ENCODE data around the gene ZNF287. TPM values are rescaled to one million over a fixed set of nuclear protein-coding genes. Genes with fewer than 3 reads are reported as not detected.
A peak's percentile ranks its signal among the peaks of the same experiment; 100 is the strongest.

Gene ZNF287
- not detected in 2 replicates for total RNA-seq (2011; cell fraction: chromatin; rRNA removed; ENCODE audit: low replicate concordance)
- total RNA-seq (2011; cell fraction: nucleolus; rRNA removed): 0.13 and 0.67 TPM in 2 replicates
- total RNA-seq (2011; cell fraction: nucleoplasm; rRNA removed): not detected in 2 replicates
- total RNA-seq (2014; rRNA removed) (0.04 and 0.27 TPM in 2 replicates), total RNA-seq (2014; rRNA removed; fragmentation: Illumina TruSeq; extraction: Trizol) (not detected in 2 replicates), total RNA-seq (2015; rRNA removed; fragmentation: Illumina TruSeq; extraction: Trizol) (0.14 TPM in 1 of 2 replicates, not detected in the other), total RNA-seq (2021) (0.18 and 0.22 TPM in 2 replicates), polyA plus RNA-seq (2011; rRNA removed) (0.21 TPM in 1 of 2 replicates, not detected in the other), polyA plus RNA-seq (2014; fragmentation: Illumina TruSeq; extraction: Trizol) (0.06 and 0.19 TPM in 2 replicates), polyA plus RNA-seq (2014; fragmentation: Nextera tagmentation; extraction: Ambion mirVana) (under 1 TPM in 1 of 2 experiments, not detected in 1; 0.18 TPM), polyA plus RNA-seq (2014; rRNA removed) (0.01 and 0.08 TPM in 2 replicates), polyA minus RNA-seq (2011; rRNA and poly(A)+ RNA removed) (0.18 TPM in 1 of 2 replicates, not detected in the other), Bru-seq, nascent RNA (percentile 23 among the genes with signal in this experiment), BruChase-seq, experiment 1, labeled RNA remaining after a 2-hour chase (percentile 6 among the genes with signal in this experiment), BruChase-seq, experiment 2, labeled RNA remaining after a 6-hour chase (not detected)
- polyA plus RNA-seq (2011; cell fraction: cytosol; rRNA removed): 0.03 TPM in 1 of 2 replicates, not detected in the other
- 0.17 TPM in 1 of 2 replicates, not detected in the other for polyA plus RNA-seq (2011; cell fraction: nucleus; rRNA removed)
- 0.12 and 0.26 TPM in 2 replicates for polyA plus RNA-seq (2012)
- polyA minus RNA-seq (2011; cell fraction: cytosol; rRNA and poly(A)+ RNA removed): not detected in 2 replicates
- polyA minus RNA-seq (2011; cell fraction: nucleus; rRNA and poly(A)+ RNA removed): 0.94 TPM in 1 of 2 replicates, not detected in the other
- long read RNA-seq, experiment 1, partial matches to known transcripts: 0 of 2 reads
- long read RNA-seq, experiment 1, other reads (novel, unspliced or antisense): 1 of 2 reads
- long read RNA-seq, experiment 2, partial matches to known transcripts: 1 of 1 reads
- long read RNA-seq, experiment 2, other reads (novel, unspliced or antisense): 0 of 1 reads
- long read RNA-seq, experiment 3: 0 reads

GRCh38 chr17:16568541-16569357 is at the start of gene ZNF287:
TSS of gene ZNF287 (minus strand) at chr17:16569204. CDS start at chr17:16567731, 1,473 bp downstream.
- ATAC-seq: peak; percentile 84
- Histone ChIP-seq H3K4me2 (ENCODE audit: insufficient read depth, low read length) (peak within 1 kb of the TSS; percentile 52), H3K9me3 (replicated peaks; ENCODE audit: control insufficient read depth, insufficient read depth, low read depth, low read length) (no peaks in the 10 kb centered on the region), H4K20me1 (replicated peaks; ENCODE audit: control insufficient read depth, insufficient read depth, low read length) (no peaks in the 10 kb centered on the region), H3K9me1 (ENCODE audit: control insufficient read depth, insufficient read depth, low read length) (no peaks in the 10 kb centered on the region), H3K4me3 (peak within 1 kb of the TSS; percentile 31), H3K9ac (ENCODE audit: insufficient read depth in 1 of 2, low read depth in 2 of 2, low read length in 2 of 2) (peak within 1 kb of the TSS in 1 of 2 experiments; percentile 71; a peak in 1 of 4 replicates), H3K79me2 (ENCODE audit: control insufficient read depth, insufficient read depth, low read length) (no peaks in the 10 kb centered on the region), H3K4me1 (replicated peaks in 1 of 2; ENCODE audit: control insufficient read depth in 2 of 2, insufficient read depth in 2 of 2, low read length in 2 of 2) (peaks cover 0 to 8% of the 10 kb centered on the region in 2 experiments; a peak in 2 of 5 replicates), H3K27ac (ENCODE audit: extremely low read depth, low read depth, low read length) (no peak within 1 kb of the TSS), H3K27me3 (ENCODE audit: control insufficient read depth in 2 of 2, insufficient read depth in 2 of 2, low read length in 2 of 2) (peaks cover 0 to 19% of the 10 kb centered on the region in 2 experiments; a peak in 3 of 5 replicates), H2AFZ (ENCODE audit: low read depth, low read length) (peak within 1 kb of the TSS; percentile 81), H3K36me3 (ENCODE audit: control insufficient read depth, insufficient read depth, low read length) (no peaks in the 10 kb centered on the region)
- 8% methylated on average over 48 of the region's 77 CpGs for WGBS (ENCODE audit: insufficient coverage, low coverage, missing lambda C conversion rate)
- CTCF ChIA-PET (ENCODE audit: low intra/inter-chr PET ratio): no interaction called here
- in situ Hi-C loops (cut with MboI) (no loop called here), intact Hi-C loops (cut with micrococcal nuclease) (no loop called here)
- BruUV-seq (replicated peaks): no TSS peak
- POLR2A ChIA-PET: interaction anchor here (0.9 kb wide), 1 partner anchor 12 kb away, joined by 3 read pairs; no protein-coding TSS in a partner anchor
- FAIRE-seq: no peak
- peak; percentile 66 to 85 (median 82) for DNase-seq (ENCODE audit: extremely low read depth in 1 of 4, low spot score in 3 of 4)
- TF ChIP-seq HMG20B (CRISPR knock-in tag; IDR thresholded peaks at IDR 0.05) (no peak), HMGN3 (IDR thresholded peaks at IDR 0.05; ENCODE audit: borderline replicate concordance, extremely low read depth, insufficient read length, low read depth, low read length) (no peak), RREB1 (CRISPR knock-in tag; IDR thresholded peaks at IDR 0.05) (peak; percentile 87; the same call in 1 of the 2 replicates), HEY1 (CRISPR knock-in tag; IDR thresholded peaks at IDR 0.05; ENCODE audit: borderline replicate concordance) (no peak), E2F6 (IDR thresholded peaks at IDR 0.05; ENCODE audit: borderline replicate concordance in 1 of 2, extremely low read depth in 1 of 2, insufficient read depth in 1 of 2, insufficient read length in 1 of 2, low read depth in 1 of 2, low read length in 1 of 2, poor library complexity in 1 of 2, severe bottlenecking in 1 of 2) (peak in 1 of 2 experiments; percentile 50), RBM17 (IDR thresholded peaks at IDR 0.05; ENCODE audit: borderline replicate concordance, low read depth, low read length) (no peak), MAFF (IDR thresholded peaks at IDR 0.05; ENCODE audit: low read length) (no peak), KLF16 (IDR thresholded peaks at IDR 0.05) (no peak)

Data from K562 (cell line).